H9 (cell line): ENCODE results near the gene PRF1. TPM values are rescaled to one million over a fixed set of nuclear protein-coding genes. Genes with fewer than 3 reads are reported as not detected.

Experiments used
- DNase-seq: peaks from one replicate; pipeline ENCODE4 v3.0.0-alpha.2; 2017
- H2AFZ ChIP-seq: one replicate; pipeline ENCODE4 v1.6.1; 2013; ENCODE audit warnings: mild to moderate bottlenecking, low read length, control low read depth, moderate library complexity
- H2AK5ac ChIP-seq: 2 replicates; pipeline ENCODE4 v1.6.1; 2013; ENCODE audit warnings: low read length, control low read depth, mixed read lengths; ENCODE audit not compliant: insufficient read length
- H2BK120ac ChIP-seq: one replicate; pipeline ENCODE4 v1.6.1; 2013; ENCODE audit warnings: low read depth, mild to moderate bottlenecking, low read length, control low read depth, inconsistent platforms; ENCODE audit not compliant: poor library complexity, severe bottlenecking
- H2BK12ac ChIP-seq: 2 replicates; pipeline ENCODE4 v1.6.1; 2013; ENCODE audit warnings: low read length, control low read depth, mixed read lengths, low read depth; ENCODE audit not compliant: insufficient read length
- H2BK15ac ChIP-seq: 2 replicates; pipeline ENCODE4 v1.6.1; 2013; ENCODE audit warnings: low read depth, low read length, control low read depth
- H2BK20ac ChIP-seq: one replicate; pipeline ENCODE4 v1.6.1; 2013; ENCODE audit warnings: low read depth, mild to moderate bottlenecking, low read length, control low read depth, inconsistent platforms; ENCODE audit not compliant: poor library complexity, severe bottlenecking
- H2BK5ac ChIP-seq: 2 replicates; pipeline ENCODE4 v1.6.1; 2013; ENCODE audit warnings: low read length, control low read depth, mixed read lengths; ENCODE audit not compliant: insufficient read length
- H3K14ac ChIP-seq: 2 replicates; pipeline ENCODE4 v1.6.1; 2013; ENCODE audit warnings: low read length, control low read depth; ENCODE audit not compliant: insufficient read depth
- H3K18ac ChIP-seq: 2 replicates; pipeline ENCODE4 v1.6.1; 2013; ENCODE audit warnings: low read depth, mild to moderate bottlenecking, mixed read lengths, low read length, control low read depth; ENCODE audit not compliant: insufficient read length
- H3K23ac ChIP-seq: 2 replicates; pipeline ENCODE4 v1.6.1; 2013; ENCODE audit warnings: low read length, control low read depth, mixed read lengths, low read depth; ENCODE audit not compliant: insufficient read length
- H3K23me2 ChIP-seq: 2 replicates; pipeline ENCODE4 v1.6.1; 2013; ENCODE audit warnings: low read depth, mild to moderate bottlenecking, mixed read lengths, low read length, control low read depth; ENCODE audit not compliant: insufficient read length, poor library complexity, severe bottlenecking
- H3K27ac ChIP-seq: 2 replicates; pipeline ENCODE4 v1.5.1; 2013; ENCODE audit warnings: low read length, control low read depth, mixed read lengths, low read depth; ENCODE audit not compliant: insufficient read length
- H3K27me3 ChIP-seq: 2 replicates; pipeline ENCODE4 v1.6.1; 2013; ENCODE audit warnings: low read length, control low read depth, inconsistent platforms; ENCODE audit not compliant: insufficient read depth
- H3K4ac ChIP-seq: 2 replicates; pipeline ENCODE4 v1.6.1; 2013; ENCODE audit warnings: low read depth, mild to moderate bottlenecking, control low read depth, inconsistent platforms, low read length, moderate library complexity
- H3K4me1 ChIP-seq: 2 replicates; pipeline ENCODE4 v1.6.1; 2013; ENCODE audit warnings: low read length, control low read depth, inconsistent platforms; ENCODE audit not compliant: insufficient read depth
- H3K4me2 ChIP-seq: 2 replicates; pipeline ENCODE4 v1.6.1; 2013; ENCODE audit warnings: low read length, control low read depth, mixed read lengths; ENCODE audit not compliant: insufficient read length, insufficient read depth
- H3K56ac ChIP-seq: 2 replicates; pipeline ENCODE4 v1.6.1; 2013; ENCODE audit warnings: low read depth, mild to moderate bottlenecking, mixed read lengths, low read length, control low read depth; ENCODE audit not compliant: insufficient read length
- H3K79me1 ChIP-seq: 2 replicates; pipeline ENCODE4 v1.6.1; 2013; ENCODE audit warnings: low read depth, mild to moderate bottlenecking, moderate library complexity, low read length, control low read depth, inconsistent platforms; ENCODE audit not compliant: insufficient read depth, poor library complexity, severe bottlenecking
- H3K79me2 ChIP-seq: 2 replicates; pipeline ENCODE4 v1.6.1; 2013; ENCODE audit warnings: low read length, control low read depth, inconsistent platforms; ENCODE audit not compliant: insufficient read depth
- H3K9ac ChIP-seq: 2 replicates; pipeline ENCODE4 v1.6.1; 2013; ENCODE audit warnings: low read length, control low read depth, mixed read lengths; ENCODE audit not compliant: insufficient read length; ENCODE audit errors: extremely low read depth
- H3K9me3 ChIP-seq: one replicate; pipeline ENCODE4 v1.6.1; 2013; ENCODE audit warnings: low read depth, low read length, inconsistent platforms; ENCODE audit not compliant: control insufficient read depth
- H3T11ph ChIP-seq: one replicate; pipeline ENCODE4 v1.6.1; 2013; ENCODE audit warnings: mild to moderate bottlenecking, low read length, control low read depth, inconsistent platforms
- H4K20me1 ChIP-seq: one replicate; pipeline ENCODE4 v1.6.1; 2013; ENCODE audit not compliant: control insufficient read depth, insufficient read length, insufficient read depth
- H4K5ac ChIP-seq: 2 replicates; pipeline ENCODE4 v1.6.1; 2013; ENCODE audit warnings: low read depth, mild to moderate bottlenecking, mixed read lengths, low read length, control low read depth; ENCODE audit not compliant: insufficient read length
- H4K8ac ChIP-seq: replicated peaks from 2 replicates; pipeline ENCODE4 v1.6.1; 2013; ENCODE audit warnings: low read length, control low read depth, mixed read lengths, low read depth; ENCODE audit not compliant: insufficient read length
- H4K91ac ChIP-seq: 2 replicates; pipeline ENCODE4 v1.6.1; 2013; ENCODE audit warnings: low read depth, mild to moderate bottlenecking, moderate library complexity, mixed read lengths, low read length, control low read depth; ENCODE audit not compliant: insufficient read length
- H3K27ac Mint-ChIP-seq, 3 experiments: 2 replicates in 2 of 3; 3 replicates in 1 of 3; pipeline ENCODE4 v1.8.0; 2020 to 2021; ENCODE audit warnings: mixed read lengths in 3 of 3, mild to moderate bottlenecking in 1 of 3, moderate library complexity in 1 of 3
- H3K27me3 Mint-ChIP-seq: 2 replicates; pipeline ENCODE4 v1.8.0; 2021; ENCODE audit warnings: low read depth, mild to moderate bottlenecking, moderate library complexity, mixed read lengths
- H3K36me3 Mint-ChIP-seq, 3 experiments: 2 replicates in 2 of 3; 3 replicates in 1 of 3; pipeline ENCODE4 v1.8.0; 2020 to 2021; ENCODE audit warnings: low read depth in 3 of 3, mixed read lengths in 3 of 3; ENCODE audit not compliant: insufficient read depth in 1 of 3
- H3K4me1 Mint-ChIP-seq, 2 experiments: 2 replicates each; pipeline ENCODE4 v1.8.0; 2020; ENCODE audit warnings: mixed read lengths in 2 of 2
- H3K4me3 Mint-ChIP-seq, 2 experiments: 2 replicates in 1 of 2; 3 replicates in 1 of 2; pipeline ENCODE4 v1.8.0; 2020 to 2021; ENCODE audit warnings: mild to moderate bottlenecking in 2 of 2, mixed read lengths in 2 of 2, moderate library complexity in 1 of 2
- H3K9me3 Mint-ChIP-seq, 2 experiments: 2 replicates in 1 of 2; 3 replicates in 1 of 2; pipeline ENCODE4 v1.8.0; 2020; ENCODE audit warnings: mild to moderate bottlenecking in 2 of 2, mixed read lengths in 2 of 2, moderate library complexity in 1 of 2
- CTCF ChIP-seq: fragments of 200-600 bp; sonication (generic); conservative IDR thresholded peaks from 3 replicates; pipeline ENCODE4 v1.8.0; 2021; ENCODE audit warnings: antibody characterized with exemption, mild to moderate bottlenecking
- WGBS: extraction: QIAGEN DNeasy Blood & Tissue Kit; methylation state at CpG from one replicate; pipeline ENCODE4 v1.1.7; 2013; ENCODE audit warnings: missing lambda C conversion rate, low lambda C conversion rate, mixed read lengths; ENCODE audit not compliant: insufficient read length; ENCODE audit errors: extremely low coverage; 5-methylcytosine and 5-hydroxymethylcytosine counted together
- total RNA-seq: library from RNA; stranded (reverse); gene quantifications from 2 replicates; pipeline ENCODE4 v1.2.1, GENCODE V29; 2021

PRF1 gene
- total RNA-seq, 1 experiment from 2014 or later = not detected

- no peak overlapping the region for H2BK5ac ChIP-seq
- H3K9me3 ChIP-seq = no peaks in the 10 kb centered on the region
- H2BK15ac ChIP-seq = no peak overlapping the region
- H2BK120ac ChIP-seq = no peak overlapping the region
- no peak overlapping the region for H3K4me2 ChIP-seq
- no peak overlapping the region for H2BK12ac ChIP-seq
- Mint-ChIP-seq H3K4me1 (0 out of 4 replicates have a peak, but pooled peaks cover 0 to 2% of the 10 kb centered on the region in 2 experiments), H3K27ac (peak overlapping the region in 1 of 3 experiments; percentile 56; a peak in 1 of 7 replicates), H3K36me3 (peaks cover 8 to 23% (median 11%) of the 10 kb centered on the region in 3 experiments; a peak in 4 of 7 replicates), H3K9me3 (no peaks in the 10 kb centered on the region), H3K27me3 (no peaks in the 10 kb centered on the region), H3K4me3 (no peak overlapping the region)
- no peaks in the 10 kb centered on the region for H4K20me1 ChIP-seq
- no peak overlapping the region for H4K5ac ChIP-seq
- no CpG with 5 or more reads among the region's 12 CpGs for WGBS
- H2AK5ac ChIP-seq = no peak overlapping the region
- no peak overlapping the region for H4K8ac ChIP-seq
- no peak for TF ChIP-seq CTCF
- no peak overlapping the region for H3K18ac ChIP-seq
- no peaks in the 10 kb centered on the region for H3K27me3 ChIP-seq
- no peak for DNase-seq
- no peak overlapping the region for H3K9ac ChIP-seq
- H2AFZ ChIP-seq = no peak overlapping the region
- H3K14ac ChIP-seq = no peak overlapping the region
- H4K91ac ChIP-seq = no peak overlapping the region
- no peaks in the 10 kb centered on the region for H3K79me1 ChIP-seq
- H3K4me1 ChIP-seq = no peaks in the 10 kb centered on the region
- no peak overlapping the region for H3K4ac ChIP-seq
- no peaks in the 10 kb centered on the region for H3K79me2 ChIP-seq
- H3T11ph ChIP-seq = no peak overlapping the region
- H3K27ac ChIP-seq = no peak overlapping the region
- no peak overlapping the region for H2BK20ac ChIP-seq
- H3K56ac ChIP-seq = no peak overlapping the region
- no peak overlapping the region for H3K23ac ChIP-seq
- no peaks in the 10 kb centered on the region for H3K23me2 ChIP-seq
Observed at GRCh38 chr10:70549351-70549961, 53.1 kb downstream of the PRF1 start.

Other genes with a start within 250 kb of the PRF1 start
- 4.8 and 6.0 TPM in 2 replicates for gene LRRC20, start 220.1 kb downstream of the PRF1 start, total RNA-seq
- gene EIF4EBP2, start 198.6 kb downstream of the PRF1 start, total RNA-seq = 91.1 and 93.2 TPM in 2 replicates
- 80.7 and 84.7 TPM in 2 replicates for gene NODAL, start 161.1 kb downstream of the PRF1 start, total RNA-seq
- gene PALD1, start 124.0 kb downstream of the PRF1 start, total RNA-seq = 21.1 and 21.6 TPM in 2 replicates
- 1.6 and 1.9 TPM in 2 replicates for gene ADAMTS14, start 69.8 kb upstream of the PRF1 start, total RNA-seq
- not detected in 2 replicates for gene TBATA, start 182.6 kb upstream of the PRF1 start, total RNA-seq
- gene SGPL1, start 213.2 kb upstream of the PRF1 start, total RNA-seq = 52.6 and 60.8 TPM in 2 replicates